Parathyroid adenoma (tissue), 2 donors: ENCODE data around the gene ZFP1.

Experiments used
- H2AFZ ChIP-seq: fragments of 300-600 bp; sonication (generic); one replicate; pipeline ENCODE4 v1.7.0; 2017; ENCODE audit warnings: antibody characterized with exemption, mild to moderate bottlenecking
- H3K27ac ChIP-seq: fragments of 300-600 bp; sonication (generic); one replicate; pipeline ENCODE4 v1.7.0; 2017
- H3K27me3 ChIP-seq: fragments of 300-600 bp; sonication (generic); one replicate; pipeline ENCODE4 v1.7.0; 2017; ENCODE audit warnings: low read length; ENCODE audit not compliant: control insufficient read depth, insufficient read depth
- H3K36me3 ChIP-seq: fragments of 300-600 bp; sonication (generic); one replicate; pipeline ENCODE4 v1.7.0; 2017; ENCODE audit warnings: low read length; ENCODE audit not compliant: control insufficient read depth, insufficient read depth
- H3K4me1 ChIP-seq: fragments of 300-600 bp; sonication (generic); one replicate; pipeline ENCODE4 v1.7.0; 2017; ENCODE audit warnings: control low read depth
- H3K4me2 ChIP-seq: fragments of 300-600 bp; sonication (generic); one replicate; pipeline ENCODE4 v1.7.0; 2017; ENCODE audit warnings: low read length
- H3K4me3 ChIP-seq: fragments of 300-600 bp; sonication (generic); one replicate; pipeline ENCODE4 v1.7.0; 2017; ENCODE audit warnings: low read depth, low read length
- H3K79me2 ChIP-seq: fragments of 300-600 bp; sonication (generic); one replicate; pipeline ENCODE4 v1.7.0; 2017; ENCODE audit warnings: control low read depth
- H3K9ac ChIP-seq: fragments of 300-600 bp; sonication (generic); one replicate; pipeline ENCODE4 v1.7.0; 2017; ENCODE audit warnings: mild to moderate bottlenecking
- H3K9me3 ChIP-seq: fragments of 300-600 bp; sonication (generic); one replicate; pipeline ENCODE4 v1.7.0; 2017; ENCODE audit warnings: low read length; ENCODE audit not compliant: control insufficient read depth
- TF ChIP-seq, protein P1 (sequence below): fragments of 300-600 bp; sonication (generic); IDR thresholded peaks from one replicate; pipeline ENCODE4 v1.7.0; 2017; ENCODE audit warnings: antibody characterized with exemption, mild to moderate bottlenecking
- donor health status: primary hyperparathyroidism.

Gene ZFP1

DNA sequence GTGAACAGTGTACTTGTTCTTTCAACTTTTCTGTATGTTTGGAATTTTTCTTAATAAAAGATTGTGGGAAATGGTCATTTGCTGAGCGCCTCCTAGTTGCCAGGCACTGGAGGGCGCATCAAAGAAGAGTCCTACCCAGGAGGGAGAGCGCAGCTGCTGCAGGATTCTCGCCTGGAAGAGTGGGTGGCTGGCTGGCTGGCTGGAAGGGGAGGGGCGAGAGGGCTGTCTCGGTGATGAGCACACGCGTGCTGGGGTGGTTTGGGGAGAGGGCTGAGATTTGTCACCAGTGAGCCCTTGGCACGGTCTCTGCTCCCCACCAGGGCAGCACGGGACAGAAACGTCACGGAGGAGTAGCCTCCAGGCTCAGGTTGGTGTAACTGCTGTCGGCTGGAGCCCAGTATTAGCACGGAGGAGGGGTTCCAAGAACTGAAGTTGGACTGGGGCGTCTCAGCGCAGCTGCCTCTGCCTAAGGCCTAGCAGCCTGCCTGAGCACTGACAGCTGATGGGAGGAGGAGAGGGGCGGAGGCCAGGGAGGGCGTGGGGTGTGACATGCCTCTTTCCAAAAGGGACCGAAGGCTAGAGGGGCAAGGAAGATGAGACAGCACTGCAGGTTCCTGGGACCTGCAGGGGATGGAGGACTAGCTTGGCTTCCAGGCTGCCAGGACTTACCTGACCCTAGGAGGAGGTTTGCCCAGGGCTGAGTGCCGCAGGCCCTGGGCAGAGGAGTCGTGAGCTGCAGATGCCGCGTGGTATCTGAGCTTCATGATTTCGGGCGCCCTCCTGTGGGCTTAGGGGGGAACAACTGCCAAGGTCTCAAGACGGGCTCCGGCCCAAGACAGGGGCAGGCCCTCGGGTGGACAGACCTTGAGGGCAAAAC lies 37.4 kb upstream of the ZFP1 start:
- no peaks in the 10 kb centered on the region for H3K9me3 ChIP-seq
- no peaks in the 10 kb centered on the region for H3K36me3 ChIP-seq
- H2AFZ ChIP-seq: peak overlapping the region; percentile 68
- no peaks in the 10 kb centered on the region for H3K27me3 ChIP-seq
- no peaks in the 10 kb centered on the region for H3K79me2 ChIP-seq
- peaks cover 46% of the 10 kb centered on the region for H3K4me1 ChIP-seq
- H3K4me3 ChIP-seq: no peak overlapping the region
- H3K27ac ChIP-seq: peak overlapping the region; percentile 98
- TF ChIP-seq, protein P1, sequence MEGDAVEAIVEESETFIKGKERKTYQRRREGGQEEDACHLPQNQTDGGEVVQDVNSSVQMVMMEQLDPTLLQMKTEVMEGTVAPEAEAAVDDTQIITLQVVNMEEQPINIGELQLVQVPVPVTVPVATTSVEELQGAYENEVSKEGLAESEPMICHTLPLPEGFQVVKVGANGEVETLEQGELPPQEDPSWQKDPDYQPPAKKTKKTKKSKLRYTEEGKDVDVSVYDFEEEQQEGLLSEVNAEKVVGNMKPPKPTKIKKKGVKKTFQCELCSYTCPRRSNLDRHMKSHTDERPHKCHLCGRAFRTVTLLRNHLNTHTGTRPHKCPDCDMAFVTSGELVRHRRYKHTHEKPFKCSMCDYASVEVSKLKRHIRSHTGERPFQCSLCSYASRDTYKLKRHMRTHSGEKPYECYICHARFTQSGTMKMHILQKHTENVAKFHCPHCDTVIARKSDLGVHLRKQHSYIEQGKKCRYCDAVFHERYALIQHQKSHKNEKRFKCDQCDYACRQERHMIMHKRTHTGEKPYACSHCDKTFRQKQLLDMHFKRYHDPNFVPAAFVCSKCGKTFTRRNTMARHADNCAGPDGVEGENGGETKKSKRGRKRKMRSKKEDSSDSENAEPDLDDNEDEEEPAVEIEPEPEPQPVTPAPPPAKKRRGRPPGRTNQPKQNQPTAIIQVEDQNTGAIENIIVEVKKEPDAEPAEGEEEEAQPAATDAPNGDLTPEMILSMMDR: peak; percentile 95
- H3K9ac ChIP-seq: no peak overlapping the region
- peak overlapping the region; percentile 27 for H3K4me2 ChIP-seq

DNA sequence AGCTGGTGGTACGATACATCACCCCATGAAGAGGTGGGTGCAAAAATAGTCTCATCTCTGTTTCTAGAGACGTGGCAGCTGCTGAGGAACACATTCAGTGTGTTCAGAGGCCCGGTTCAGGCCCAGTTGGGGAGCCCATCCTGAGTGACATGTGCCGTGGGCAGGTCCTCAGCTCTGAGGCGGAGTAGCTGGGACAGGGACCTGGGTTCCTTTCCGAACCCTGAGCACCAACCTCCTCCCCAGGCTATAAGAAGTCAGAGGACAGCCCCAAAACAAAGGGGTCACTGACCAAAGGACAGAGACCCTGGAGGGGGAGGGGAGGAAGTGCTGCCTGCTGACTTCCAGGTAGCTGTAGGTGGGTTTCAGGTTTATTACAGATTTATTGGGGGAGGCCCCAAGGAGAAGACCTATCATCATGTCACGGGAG lies 36.8 kb upstream of the ZFP1 start:
- Histone ChIP-seq H3K9ac (no peak overlapping the region), H3K4me3 (no peak overlapping the region)
- TF ChIP-seq, protein P1: no peak

DNA sequence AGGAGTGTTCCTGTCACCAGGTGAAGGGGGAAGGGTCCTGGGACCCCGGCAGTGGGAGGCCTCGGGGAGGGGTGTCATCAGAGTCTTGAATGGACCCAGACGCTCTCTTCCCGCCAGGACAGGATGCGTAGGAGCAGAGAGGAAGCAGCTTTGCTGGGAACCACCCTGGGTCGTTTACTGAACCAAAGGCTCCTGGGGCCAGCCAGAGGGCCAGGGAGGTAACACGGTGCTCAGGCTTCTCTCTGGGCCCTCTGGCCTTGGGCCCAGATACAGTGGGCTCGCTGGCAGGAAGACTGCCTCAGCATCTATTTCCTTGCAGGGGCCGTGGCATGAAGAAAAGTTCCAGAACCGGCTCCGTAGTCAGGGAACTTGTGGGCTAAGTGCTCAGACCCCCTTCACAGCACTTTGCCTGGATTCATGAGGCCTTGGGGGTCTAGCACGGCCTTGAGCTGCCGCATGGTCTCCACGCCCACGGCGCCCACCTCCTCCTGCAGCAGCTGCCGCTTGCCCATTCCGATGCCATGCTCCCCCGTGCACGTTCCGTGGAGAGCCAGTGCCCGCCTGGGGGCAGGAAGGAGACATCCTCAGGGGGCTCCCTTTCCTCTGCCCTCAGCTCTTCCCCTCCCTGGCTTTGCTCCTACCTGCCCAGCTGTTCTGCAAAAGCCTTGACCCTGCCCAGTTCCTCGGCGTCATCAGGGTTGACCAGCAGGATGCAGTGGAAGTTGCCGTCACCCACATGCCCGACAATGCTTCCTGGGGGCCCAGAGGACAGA lies 36.2 kb upstream of the ZFP1 start:
- Histone ChIP-seq H3K36me3 (no peaks in the 10 kb centered on the region), H2AFZ (no peak overlapping the region), H3K27me3 (no peaks in the 10 kb centered on the region), H3K79me2 (peaks cover 2% of the 10 kb centered on the region), H3K4me2 (no peak overlapping the region), H3K9me3 (no peaks in the 10 kb centered on the region), H3K27ac (peak overlapping the region; percentile 98), H3K9ac (no peak overlapping the region), H3K4me1 (peaks cover 43% of the 10 kb centered on the region), H3K4me3 (no peak overlapping the region)
- TF ChIP-seq, protein P1: no peak

More for the DNA sequence above, 36.8 kb upstream of the ZFP1 start:
- Histone ChIP-seq H3K9me3 (no peaks in the 10 kb centered on the region), H3K4me1 (peaks cover 43% of the 10 kb centered on the region), H3K79me2 (peaks cover 2% of the 10 kb centered on the region), H3K27ac (peak overlapping the region; percentile 98), H3K27me3 (no peaks in the 10 kb centered on the region), H3K36me3 (no peaks in the 10 kb centered on the region), H3K4me2 (no peak overlapping the region), H2AFZ (peak overlapping the region; percentile 68)

DNA sequence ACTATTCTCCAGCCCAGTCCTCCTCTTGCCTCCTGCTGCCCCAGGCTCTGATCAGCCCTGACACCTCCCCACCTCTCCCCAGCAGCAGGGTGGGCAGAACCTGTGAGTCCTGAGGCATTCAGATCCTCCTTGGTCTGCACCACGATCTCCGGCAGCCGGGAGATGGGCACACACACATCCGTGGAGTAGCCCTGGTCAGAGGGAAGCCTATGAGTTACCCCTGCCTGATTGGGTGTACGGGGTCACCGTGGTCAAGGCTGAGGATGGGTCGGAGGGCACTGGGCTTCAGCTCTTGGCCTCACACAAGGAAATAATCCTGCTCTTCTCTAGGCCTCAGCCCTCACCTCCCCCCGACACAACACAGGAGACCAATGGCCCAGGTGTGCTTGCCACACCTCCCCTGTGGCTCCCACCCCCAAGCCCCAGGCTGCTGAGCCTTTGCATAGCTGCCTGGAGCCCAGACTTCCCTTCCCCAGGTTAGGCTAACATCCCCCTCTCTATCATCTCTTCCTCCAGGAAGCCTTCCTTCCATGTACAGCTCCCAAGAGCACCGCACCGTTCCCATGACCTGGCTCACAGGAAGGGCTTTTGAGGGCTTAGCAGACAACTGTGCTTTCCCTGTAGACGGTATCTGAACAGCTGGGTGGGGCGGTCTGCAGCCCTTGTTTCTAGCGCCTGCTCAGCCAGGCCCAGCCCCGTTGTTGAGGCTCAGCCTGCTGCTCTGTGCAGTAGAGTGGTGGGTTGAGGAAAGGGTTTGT lies 35.4 kb upstream of the ZFP1 start:
- no peak overlapping the region for H3K27ac ChIP-seq

More for the DNA sequence above, 35.4 kb upstream of the ZFP1 start:
- no peak overlapping the region for H3K9ac ChIP-seq
- H3K9me3 ChIP-seq: no peaks in the 10 kb centered on the region
- H3K36me3 ChIP-seq: no peaks in the 10 kb centered on the region
- no peak overlapping the region for H2AFZ ChIP-seq
- H3K79me2 ChIP-seq: peaks cover 2% of the 10 kb centered on the region
- H3K4me1 ChIP-seq: peaks cover 38% of the 10 kb centered on the region
- H3K4me2 ChIP-seq: no peak overlapping the region
- no peaks in the 10 kb centered on the region for H3K27me3 ChIP-seq
- no peak overlapping the region for H3K4me3 ChIP-seq
- TF ChIP-seq, protein P1: no peak
